Spleen (tissue), 7 donors: ENCODE measurements around the gene MLLT10.

Experiments used
- POLR2A ChIP-seq, 3 donors: fragments of 450-650 bp; IDR thresholded peaks; one replicate each; pipeline ENCODE4 v1.5.1; 2017; ENCODE audit warnings: antibody characterized with exemption in 3 of 3, mild to moderate bottlenecking in 1 of 3
- POLR2AphosphoS5 ChIP-seq, 3 donors: sonication (generic); formaldehyde crosslinking; IDR thresholded peaks; one replicate each; pipeline ENCODE4 v1.5.1; 2017; ENCODE audit warnings: antibody characterized with exemption in 3 of 3
- TF ChIP-seq, protein P1 (sequence below), 11 experiments: fragments of 200-600 bp in 7 of 11; fragments of 450-650 bp in 4 of 11; sonication (generic) in 4 of 11; IDR thresholded peaks in 8 of 11; conservative IDR thresholded peaks in 3 of 11; 1 replicate in 7 of 11; 2 replicates in 4 of 11; pipeline versions ENCODE4 v1.4.0 to v1.8.0; 2016 to 2021; ENCODE audit warnings: antibody characterized with exemption in 11 of 11, inconsistent platforms in 4 of 11, mild to moderate bottlenecking in 1 of 11
- donor health status: DM: no; HTN: no; CAD: no; lungs with moderate emphysema.
- donor health status: DM: no; HTN: no; CAD: no.
- donor health status: DM: no; HTN: no; CAD: no.

- TF ChIP-seq POLR2A (IDR thresholded peaks at IDR 0.05), result no peak
- TF ChIP-seq, protein P1, sequence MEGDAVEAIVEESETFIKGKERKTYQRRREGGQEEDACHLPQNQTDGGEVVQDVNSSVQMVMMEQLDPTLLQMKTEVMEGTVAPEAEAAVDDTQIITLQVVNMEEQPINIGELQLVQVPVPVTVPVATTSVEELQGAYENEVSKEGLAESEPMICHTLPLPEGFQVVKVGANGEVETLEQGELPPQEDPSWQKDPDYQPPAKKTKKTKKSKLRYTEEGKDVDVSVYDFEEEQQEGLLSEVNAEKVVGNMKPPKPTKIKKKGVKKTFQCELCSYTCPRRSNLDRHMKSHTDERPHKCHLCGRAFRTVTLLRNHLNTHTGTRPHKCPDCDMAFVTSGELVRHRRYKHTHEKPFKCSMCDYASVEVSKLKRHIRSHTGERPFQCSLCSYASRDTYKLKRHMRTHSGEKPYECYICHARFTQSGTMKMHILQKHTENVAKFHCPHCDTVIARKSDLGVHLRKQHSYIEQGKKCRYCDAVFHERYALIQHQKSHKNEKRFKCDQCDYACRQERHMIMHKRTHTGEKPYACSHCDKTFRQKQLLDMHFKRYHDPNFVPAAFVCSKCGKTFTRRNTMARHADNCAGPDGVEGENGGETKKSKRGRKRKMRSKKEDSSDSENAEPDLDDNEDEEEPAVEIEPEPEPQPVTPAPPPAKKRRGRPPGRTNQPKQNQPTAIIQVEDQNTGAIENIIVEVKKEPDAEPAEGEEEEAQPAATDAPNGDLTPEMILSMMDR (IDR thresholded peaks at IDR 0.05 in 8 of 11, conservative IDR thresholded peaks at IDR 0.05 in 3 of 11), result no peak
- TF ChIP-seq POLR2AphosphoS5 (IDR thresholded peaks at IDR 0.05), result no peak
Measured at GRCh38 chr10:21749788-21750187, 215.8 kb downstream of the MLLT10 start.
